GM21447 (cell line): ENCODE results near the gene SMCO1.
"Not testable (repeated sequence)": the region's sequence is repeated elsewhere in the genome, so short reads cannot be mapped to it uniquely, and the experiment has no call there.

ENCODE experiments used
- ATAC-seq: cut with Tn5 transposase; IDR thresholded peaks from one replicate; pipeline ENCODE4 v1.9.1; 2021; ENCODE audit not compliant: unreplicated experiment

The SMCO1 gene

DNA sequence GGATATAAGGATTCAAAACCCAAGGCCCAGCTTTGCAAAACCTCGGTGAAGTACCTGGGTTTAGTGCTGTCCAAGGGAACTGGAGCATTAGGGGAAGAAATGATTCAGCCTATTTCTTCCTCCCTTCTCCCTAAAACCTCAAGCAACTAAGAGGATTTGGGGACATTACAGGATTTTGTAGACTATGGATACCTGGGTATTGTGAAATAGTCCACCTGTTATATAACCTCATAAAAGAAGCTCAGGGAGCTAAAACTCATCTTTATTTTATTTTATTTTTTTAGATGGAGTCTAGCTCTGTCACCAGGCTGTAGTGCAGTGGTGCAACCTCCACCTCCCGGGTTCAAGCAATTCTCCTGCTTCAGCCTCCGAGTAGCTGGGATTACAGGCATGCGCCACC is 8.7 kb upstream of the SMCO1 start:
- ATAC-seq: no peak

DNA sequence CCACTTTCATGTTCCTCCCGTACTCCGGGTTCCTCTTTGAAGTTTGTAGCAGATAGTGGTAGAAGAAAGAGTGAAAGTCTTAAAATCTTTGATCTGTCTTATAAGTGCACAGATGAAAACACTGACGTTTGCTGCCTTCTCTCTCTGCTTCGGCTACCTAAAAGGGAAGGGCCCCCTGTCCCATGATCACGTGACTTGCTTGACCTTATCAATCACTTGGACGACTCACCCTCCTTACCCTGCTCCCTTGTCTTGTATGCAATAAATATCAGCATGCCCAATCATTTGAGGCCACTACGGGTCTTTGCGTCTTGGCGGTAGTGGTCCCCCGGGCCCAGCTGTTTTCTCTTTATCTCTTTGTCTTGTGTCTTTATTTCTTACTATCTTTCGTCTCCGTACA is 6.1 kb upstream of the SMCO1 start:
- ATAC-seq: not testable (repeated sequence)

DNA sequence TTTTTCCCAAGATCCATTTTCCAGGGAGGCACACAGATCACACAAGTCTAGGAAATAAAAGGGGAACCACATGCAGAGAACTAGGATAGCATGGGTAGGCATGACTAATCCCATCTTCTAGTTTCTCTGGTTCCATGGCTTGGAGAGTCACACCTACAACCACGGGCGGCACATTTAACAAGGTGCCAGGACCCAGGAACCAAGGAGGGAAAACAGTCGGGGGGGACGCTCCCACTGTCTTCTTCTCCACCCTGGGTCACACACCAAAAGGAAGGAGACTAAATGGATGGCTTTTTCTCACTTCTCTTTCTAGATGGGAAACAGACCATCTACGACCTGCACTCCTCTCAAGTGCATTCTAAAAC is 4.6 kb upstream of the SMCO1 start:
- ATAC-seq: no peak

DNA sequence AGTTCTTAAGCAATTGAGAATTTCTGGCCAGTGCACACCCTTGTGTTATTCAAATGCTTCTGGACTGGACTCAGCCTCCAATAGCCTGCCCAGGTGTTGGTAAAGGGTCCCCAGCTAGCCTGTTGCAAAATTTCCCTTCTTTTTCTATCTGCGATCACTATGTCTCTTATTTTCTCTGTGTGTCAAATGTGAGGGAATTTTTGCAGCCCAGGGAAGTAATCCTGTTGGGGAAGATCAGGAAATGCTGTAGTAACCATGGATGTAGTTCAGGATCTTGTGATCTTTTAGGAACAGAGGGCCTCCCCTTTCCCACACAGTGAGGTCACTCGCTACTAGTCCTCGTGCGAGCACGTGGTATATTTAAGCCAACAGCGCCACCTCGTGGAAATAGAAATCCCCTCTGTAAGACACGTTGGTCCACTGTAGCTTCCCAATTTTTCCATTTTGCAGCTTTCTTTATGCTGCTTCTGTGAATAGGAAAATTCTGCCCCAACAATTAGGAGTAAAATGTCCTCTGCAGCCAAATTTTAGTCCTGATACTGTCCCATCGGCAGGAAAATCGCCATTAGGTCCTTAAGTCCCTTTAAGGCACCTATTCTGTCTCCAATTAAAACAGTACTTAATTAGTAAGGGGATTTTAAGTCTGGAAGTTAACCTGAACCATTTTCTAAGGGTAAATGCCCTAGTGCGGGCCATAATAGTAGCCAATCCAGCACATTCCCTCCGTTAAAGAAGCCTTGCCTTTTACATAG is 4.0 kb upstream of the SMCO1 start:
- ATAC-seq: no peak

DNA sequence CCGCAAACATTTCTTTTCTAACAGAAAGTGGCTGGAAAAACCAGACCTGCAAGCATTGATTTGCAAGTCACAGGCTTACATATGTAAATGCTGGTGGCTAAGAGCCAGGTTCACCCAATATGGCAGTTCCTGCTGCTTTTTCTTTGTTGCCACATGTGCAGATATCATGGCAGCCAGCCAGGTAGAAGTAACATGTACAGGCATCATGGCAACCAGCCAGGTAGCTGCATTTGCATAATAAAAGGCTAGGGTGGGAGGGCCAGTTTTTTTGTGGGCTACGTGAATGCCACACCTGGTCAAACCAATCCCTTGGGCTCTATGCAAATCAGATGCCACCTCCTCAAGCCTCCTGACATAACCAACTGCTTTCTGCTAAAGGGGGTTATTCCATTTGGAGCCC is 2.8 kb upstream of the SMCO1 start:
- ATAC-seq: no peak

DNA sequence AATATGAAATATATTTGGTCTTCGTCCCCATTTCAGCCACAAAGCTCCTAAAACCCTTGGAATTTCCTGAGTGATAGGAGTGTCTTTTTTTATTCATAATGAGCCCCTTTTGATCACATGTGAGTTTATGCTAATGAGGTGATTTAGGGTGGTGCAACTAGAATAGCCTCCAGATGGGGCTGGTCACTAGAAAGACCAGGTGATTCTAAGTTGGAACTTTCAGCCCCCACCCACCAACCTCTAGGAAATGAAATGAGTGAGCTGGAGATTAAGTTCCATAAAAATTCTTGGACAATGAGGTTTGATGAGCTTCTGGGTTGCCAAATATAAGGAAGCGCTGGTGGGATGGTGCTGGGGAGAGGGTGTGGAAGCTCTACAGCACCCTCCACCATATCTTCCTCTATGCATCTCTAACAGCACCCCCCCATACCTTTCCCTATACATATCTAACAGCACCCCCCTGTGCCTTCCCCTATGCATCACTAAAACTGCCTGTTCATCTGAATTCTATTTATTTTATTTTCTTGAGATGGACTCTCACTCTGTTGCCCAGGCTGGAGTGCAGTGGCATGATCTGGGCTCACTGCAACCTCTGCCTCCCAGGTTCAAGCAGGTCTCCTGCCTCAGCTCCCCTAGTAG is 2.1 kb upstream of the SMCO1 start:
- no peak for ATAC-seq

DNA sequence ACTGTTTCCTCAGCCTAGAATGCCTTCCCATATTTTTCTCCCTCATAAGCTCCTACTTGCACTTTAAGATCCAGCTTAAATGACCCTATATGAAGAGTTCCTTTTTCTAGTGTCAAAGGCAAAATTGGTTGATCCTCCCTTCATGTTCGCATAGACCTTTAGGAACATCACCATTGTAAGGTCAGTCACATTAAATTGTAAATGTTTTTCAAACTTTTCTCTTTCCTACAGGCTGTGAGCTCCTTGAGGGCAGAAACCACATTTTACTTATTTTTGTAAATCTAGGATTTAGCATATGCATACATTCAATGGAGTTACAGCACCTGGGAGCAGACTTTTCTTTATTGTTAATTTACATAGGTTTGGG is 813 bp downstream of the SMCO1 start:
- no peak for ATAC-seq

DNA sequence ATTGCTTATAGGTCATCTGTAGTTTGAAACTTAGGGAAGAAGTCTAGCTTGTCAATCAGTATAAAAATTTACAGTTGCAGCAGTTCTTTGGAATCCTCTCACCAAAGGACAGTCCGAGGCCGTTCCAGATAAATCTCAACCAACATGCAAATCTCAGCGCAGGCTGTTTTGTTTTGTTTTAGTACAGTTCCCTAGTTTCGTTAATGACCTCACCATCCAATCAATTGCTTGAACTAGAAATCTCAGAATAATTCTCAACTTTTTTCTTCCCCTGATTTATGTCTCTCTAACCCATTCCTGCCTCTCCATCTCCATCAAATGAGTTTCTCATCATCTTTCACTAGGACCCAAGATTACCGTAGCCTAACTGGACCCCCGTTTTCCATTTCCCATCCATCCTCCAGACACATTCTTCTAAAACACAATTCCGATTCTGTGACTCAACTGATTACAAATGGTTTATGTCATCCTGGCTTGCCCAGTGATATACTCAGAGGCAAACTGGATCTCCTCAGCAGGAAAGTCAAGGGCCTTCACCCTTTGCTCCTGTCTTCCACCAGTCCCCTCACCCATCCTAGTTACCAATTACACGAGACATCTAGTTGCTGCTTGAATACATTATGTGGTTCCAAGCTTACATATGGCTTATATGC is 1.3 kb downstream of the SMCO1 start:
- no peak for ATAC-seq

DNA sequence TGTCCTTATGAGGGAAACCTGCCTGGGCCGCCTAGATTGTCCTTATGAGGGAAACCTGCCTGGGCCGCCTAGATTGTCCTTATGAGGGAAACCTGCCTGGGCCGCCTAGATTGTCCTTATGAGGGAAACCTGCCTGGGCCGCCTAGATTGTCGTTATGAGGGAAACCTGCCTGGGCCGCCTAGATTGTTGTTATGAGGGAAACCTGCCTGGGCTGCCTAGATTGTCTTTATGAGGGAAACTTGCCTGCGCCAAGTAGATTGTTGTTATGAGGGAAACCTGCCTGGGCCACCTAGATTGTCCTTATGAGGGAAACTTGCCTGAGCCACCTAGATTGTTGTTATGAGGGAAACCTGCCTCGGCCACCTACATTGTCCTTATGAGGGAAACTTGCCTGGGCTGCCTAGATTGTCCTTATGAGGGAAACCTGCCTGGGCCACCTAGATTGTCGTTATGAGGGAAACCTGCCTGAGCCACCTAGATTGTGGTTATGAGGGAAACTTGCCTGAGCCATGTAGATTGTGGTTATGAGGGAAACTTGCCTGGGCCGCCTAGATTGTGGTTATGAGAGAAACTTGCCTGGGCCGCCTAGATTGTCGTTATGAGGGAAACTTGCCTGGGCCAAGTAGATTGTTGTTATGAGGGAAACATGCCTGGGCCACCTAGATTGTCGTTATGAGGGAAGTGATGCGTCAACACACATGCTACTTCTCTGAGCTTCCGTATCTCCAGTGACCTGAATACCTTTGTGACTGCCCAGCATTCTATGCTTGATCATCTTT is 3.3 kb downstream of the SMCO1 start:
- not testable (repeated sequence) for ATAC-seq

DNA sequence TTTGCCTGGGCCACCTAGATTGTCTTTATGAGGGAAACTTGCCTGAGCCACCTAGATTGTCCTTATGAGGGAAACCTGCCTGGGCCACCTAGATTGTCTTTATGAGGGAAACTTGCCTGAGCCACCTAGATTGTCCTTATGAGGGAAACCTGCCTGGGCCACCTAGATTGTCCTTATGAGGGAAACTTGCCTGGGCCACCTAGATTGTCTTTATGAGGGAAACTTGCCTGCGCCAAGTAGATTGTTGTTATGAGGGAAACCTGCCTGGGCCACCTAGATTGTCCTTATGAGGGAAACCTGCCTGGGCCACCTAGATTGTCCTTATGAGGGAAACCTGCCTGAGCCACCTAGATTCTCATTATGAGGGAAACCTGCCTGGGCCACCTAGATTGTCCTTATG is 4.0 kb downstream of the SMCO1 start:
- not testable (repeated sequence) for ATAC-seq

DNA sequence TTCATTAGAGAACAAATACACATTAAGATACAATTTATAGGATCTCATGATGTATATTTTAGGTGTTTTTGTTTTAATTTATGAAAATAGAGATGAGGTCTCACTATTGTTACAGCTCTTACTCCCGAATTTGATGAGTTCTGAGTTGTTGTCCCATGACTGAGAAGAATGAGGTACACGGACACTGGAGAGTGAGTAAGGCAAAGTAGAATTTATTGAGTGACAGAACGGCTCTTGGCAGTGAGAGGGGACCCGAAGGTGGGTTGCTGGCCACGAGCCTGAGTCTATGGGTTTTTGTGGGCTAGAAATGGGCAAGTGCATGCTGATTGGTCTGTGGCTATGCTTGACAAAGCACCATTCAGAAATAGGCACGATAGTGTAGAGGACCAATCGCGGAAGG is 8.5 kb downstream of the SMCO1 start:
- no peak for ATAC-seq

DNA sequence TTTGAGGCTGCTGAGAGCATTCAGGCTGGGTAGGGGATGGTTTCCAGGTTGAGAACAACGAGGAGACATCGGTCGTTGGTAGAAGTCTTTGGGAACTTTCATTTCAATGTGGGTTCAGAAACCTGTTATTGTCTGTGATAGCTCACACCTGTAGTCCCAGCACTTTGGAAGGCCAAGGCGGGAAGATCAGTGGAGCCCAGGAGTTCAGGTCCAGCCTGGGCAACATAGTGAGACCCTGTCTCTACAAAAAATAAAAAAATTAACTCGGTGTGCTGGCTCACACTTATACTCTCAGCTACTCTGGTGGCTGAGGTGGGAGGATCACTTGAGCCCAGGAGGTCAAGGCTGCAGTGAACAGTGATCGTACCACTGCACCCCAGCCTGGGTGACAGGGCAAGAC is 10.6 kb downstream of the SMCO1 start:
- ATAC-seq: no peak

DNA sequence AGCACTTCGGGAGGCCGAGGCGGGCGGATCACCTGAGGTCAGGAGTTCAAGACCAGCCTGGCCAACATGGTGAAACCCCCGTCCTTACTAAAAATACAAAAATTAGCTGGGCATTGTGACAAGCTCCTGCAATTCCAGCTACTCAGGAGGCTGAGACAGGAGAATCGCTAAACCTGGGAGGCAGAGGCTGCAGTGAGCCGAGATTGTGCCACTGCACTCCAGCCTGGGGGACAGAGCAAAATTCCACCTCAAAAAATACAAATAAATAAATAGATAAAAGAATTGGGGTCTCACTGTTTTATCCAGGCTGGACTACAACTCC is 11.1 kb downstream of the SMCO1 start:
- ATAC-seq: not testable (repeated sequence)

DNA sequence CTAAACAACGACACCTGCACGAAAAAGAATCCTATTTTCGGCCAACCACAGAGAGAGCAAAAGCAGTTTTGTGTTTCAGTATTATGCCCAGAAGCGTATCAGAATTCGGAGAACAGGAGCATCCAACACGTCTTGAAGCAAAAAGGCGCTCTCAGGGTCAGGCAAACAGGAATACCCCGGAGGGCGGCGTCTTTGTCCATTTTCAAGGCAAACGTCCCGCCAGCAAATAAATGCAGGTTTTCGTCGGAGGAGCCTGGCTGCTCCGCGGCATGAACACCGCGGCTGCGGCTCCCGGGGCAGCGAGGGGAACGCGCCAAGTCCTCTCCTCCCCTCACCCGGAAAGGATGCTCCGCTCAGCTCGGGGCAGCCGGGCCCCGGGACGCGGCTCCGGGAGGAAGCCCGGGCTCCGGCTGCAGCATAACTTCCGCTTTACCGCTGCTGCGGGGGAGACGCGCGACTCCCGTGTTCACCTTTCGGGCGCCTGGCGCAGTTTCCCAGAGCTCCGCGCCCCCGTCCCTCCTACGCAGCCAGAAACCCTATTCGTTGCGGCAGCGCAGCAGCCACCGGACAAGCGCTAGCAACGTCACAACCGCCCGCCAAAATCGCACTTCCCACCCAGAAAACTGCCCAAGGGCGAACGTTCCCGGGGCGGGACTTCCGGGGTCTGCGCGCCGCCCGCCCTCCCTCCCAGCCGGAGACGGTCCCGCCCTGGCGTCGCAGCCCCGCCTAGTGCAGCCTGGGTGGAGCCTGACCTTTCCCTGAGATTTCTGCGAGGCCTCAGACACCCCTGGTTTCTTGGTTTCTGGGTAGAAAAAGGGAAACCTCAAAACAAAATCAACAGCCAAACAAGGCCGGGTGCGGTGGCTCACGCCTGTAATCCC is 11.7 kb downstream of the SMCO1 start, which contains the start of gene RNF168:
Gene RNF168 (minus strand): TSS at position 573 of the 881 bp plus-strand sequence. CDS start 595 bp downstream, outside the sequence.
- peak; percentile 78 for ATAC-seq

DNA sequence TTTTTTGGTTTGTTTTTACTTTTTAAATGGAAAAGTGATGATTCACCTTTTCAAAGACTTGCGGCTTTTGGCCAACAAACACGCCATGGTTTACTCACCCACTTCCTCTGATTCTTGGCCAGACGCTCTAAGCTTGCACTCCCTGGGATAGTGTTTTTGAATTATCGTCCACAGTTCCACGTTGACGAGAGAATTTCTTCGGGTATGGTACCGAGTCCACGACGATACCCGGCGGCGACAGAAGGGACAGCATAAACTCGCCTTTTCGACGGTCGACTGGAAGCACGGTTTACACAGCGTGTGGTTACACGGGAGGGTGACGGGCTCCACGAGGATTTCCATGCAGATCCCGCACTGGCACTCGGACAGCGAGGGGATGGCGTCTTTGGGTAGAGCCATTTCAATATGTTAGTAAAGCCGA is 12.4 kb downstream of the SMCO1 start:
- ATAC-seq: peak; percentile 14

DNA sequence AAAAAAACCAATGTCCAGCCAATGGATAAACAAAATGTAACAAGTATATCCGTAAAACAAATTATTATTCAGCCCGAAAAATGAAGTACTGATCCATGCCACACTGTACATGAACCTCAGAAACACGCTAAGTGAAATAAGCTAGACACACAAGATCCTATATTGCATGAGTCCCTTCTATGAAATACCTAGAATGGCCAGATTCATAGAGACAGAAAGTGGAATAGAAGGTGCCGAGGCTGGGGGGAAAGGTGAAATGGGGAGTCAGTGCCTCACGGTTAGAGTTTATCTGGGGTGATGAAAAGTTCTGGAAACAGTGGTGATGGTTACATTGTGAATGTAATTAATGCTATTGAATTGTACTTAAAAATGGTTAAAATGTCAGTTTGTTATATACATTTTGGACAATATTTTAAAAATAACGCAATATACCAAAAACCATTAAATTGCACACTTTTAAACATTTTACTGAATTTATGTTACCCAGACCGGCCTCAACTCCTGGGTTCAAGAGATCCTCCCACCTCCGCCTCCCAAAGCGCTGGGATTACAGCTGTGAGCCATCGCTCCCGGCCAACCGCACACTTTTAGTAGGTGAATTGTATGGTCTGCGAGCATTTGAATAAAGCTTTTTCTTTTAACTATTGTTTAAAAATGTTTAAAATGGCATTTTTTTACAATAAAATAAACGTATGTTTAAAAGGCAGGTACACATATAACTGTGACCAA is 13.7 kb downstream of the SMCO1 start:
- no peak for ATAC-seq

DNA sequence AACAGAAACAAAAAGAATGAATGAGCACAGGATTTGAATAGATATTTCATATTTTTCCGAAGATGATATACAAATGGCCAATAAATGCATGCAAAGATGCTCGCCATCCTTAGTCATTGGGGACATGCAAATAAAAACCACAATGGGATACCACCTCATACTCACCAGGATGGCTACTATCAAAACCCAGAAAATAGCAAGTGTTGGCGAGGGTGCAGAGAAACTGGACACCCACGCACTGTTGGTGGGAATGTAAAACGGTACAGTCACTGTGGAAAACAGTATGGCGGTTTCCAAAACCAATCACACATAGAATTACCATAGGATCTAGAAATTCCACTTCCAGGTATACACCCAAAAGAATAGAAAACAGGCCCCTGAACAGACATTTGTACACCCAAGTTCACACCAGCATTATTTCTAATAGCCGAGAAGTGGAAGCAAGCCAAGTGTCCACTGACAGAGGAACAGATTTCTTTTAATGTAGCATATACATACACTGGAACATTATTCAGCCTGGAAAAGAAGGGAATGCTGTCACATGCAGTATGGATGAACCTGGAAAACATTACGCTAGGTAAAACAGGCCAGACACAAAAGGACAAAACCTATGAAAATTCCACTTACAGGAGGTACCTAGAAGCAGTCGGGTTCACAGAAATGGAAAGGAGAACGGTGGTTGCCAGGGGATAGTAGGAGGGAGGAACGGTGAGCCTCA is 15.2 kb downstream of the SMCO1 start:
- ATAC-seq: no peak

DNA sequence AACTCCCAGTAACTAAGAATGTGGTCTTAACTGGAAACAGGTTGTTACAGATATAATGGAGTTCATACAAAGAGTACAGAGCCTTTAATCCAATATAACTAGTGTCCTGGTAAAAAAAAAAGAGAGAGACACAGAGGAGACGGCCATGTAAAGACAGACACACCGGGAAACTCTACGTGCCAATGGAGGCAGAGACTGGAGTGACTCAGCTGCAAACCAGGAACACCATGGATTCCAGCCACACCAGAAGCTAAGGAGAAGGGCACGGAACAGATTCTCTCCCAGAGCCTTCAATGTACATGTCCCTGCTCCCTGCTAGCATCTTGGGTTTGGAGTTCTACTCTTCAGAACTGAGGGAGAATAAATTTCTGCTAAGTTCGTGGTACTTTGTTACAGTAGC is 16.1 kb downstream of the SMCO1 start:
- no peak for ATAC-seq

DNA sequence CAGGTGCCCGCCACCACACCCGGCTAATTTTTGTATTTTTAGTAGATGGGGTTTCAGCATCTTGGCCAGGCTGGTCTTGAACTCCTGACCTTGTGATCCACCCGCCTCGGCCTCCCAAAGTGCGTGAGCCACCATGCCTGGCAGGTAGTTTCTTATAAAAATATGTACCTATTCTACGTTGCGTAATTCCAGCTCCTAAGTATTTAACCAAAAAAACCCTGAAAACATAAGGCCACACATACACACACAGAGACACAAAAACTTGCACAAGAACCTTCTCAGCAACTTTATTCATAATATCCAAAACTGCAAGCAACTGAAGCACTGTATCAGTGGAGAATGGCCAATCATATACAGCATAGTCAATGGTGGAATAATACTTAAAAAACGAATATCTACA is 16.8 kb downstream of the SMCO1 start:
- no peak for ATAC-seq
